ENCODE measurements around the gene ARHGEF5.

DNA sequence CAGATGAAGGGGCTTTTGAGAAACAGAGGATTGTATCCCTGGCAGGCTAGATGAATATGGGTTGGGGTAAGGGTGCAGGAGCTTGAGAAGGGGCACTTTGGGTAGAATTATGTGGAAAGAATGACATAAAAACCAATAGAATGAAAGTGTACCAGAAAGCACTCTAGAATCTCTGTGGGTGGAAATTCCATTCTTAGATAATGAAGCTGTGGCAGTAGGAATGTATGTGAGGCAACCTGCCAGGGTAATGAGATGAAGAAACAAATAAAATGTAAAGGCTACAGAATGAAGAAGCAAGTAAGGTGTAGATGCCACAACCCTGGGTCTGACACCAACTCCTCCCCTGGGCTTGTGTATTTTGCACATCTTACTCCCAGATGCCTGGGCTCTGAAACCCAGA lies 31.5 kb downstream of the ARHGEF5 start:
- TF ChIP-seq MXI1 (IDR thresholded peaks at IDR 0.05; ENCODE audit: low read depth, low read length), result no peak
- TF ChIP-seq, protein P1, sequence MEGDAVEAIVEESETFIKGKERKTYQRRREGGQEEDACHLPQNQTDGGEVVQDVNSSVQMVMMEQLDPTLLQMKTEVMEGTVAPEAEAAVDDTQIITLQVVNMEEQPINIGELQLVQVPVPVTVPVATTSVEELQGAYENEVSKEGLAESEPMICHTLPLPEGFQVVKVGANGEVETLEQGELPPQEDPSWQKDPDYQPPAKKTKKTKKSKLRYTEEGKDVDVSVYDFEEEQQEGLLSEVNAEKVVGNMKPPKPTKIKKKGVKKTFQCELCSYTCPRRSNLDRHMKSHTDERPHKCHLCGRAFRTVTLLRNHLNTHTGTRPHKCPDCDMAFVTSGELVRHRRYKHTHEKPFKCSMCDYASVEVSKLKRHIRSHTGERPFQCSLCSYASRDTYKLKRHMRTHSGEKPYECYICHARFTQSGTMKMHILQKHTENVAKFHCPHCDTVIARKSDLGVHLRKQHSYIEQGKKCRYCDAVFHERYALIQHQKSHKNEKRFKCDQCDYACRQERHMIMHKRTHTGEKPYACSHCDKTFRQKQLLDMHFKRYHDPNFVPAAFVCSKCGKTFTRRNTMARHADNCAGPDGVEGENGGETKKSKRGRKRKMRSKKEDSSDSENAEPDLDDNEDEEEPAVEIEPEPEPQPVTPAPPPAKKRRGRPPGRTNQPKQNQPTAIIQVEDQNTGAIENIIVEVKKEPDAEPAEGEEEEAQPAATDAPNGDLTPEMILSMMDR (IDR thresholded peaks at IDR 0.05 in 2 of 3, conservative IDR thresholded peaks at IDR 0.05 in 1 of 3; ENCODE audit: control insufficient read depth in 2 of 3, extremely low read depth in 1 of 3, insufficient read depth in 1 of 3, low read depth in 3 of 3, low read length in 3 of 3), result no peak
- no peak for TF ChIP-seq ASH2L (IDR thresholded peaks at IDR 0.05; ENCODE audit: borderline replicate concordance, low read depth)
- TF ChIP-seq POLR2A (IDR thresholded peaks at IDR 0.05; ENCODE audit: low read depth, low read length), result no peak

All from GM12878 (cell line).